Fibroblast of mammary gland (primary cell): ENCODE measurements around the gene UNC50.
A peak's percentile ranks its signal among the peaks of the same experiment; 100 is the strongest.

Source experiments
- DNase-seq: peaks from one replicate; pipeline ENCODE4 v3.0.0-alpha.2; 2010; ENCODE audit warnings: low read depth
- H3K4me3 ChIP-seq: 2 replicates; pipeline ENCODE4 v1.5.1; 2011; ENCODE audit warnings: low read depth, mild to moderate bottlenecking, low read length, moderate library complexity; ENCODE audit not compliant: control insufficient read depth
- CTCF ChIP-seq: conservative IDR thresholded peaks from 2 replicates; pipeline ENCODE4 v1.5.1; 2011; ENCODE audit warnings: low read depth, low read length, inconsistent platforms; ENCODE audit not compliant: control insufficient read depth, insufficient read depth

UNC50 gene

GRCh38 chr2:98569915-98570314 is 38.5 kb upstream of the UNC50 start:
- no peak for DNase-seq
- no peak for TF ChIP-seq CTCF
- H3K4me3 ChIP-seq, result no peak overlapping the region

GRCh38 chr2:98570356-98570755 is 38.0 kb upstream of the UNC50 start:
- no peak overlapping the region for H3K4me3 ChIP-seq
- DNase-seq, result no peak
- TF ChIP-seq CTCF, result no peak

GRCh38 chr2:98571121-98571701 is 37.2 kb upstream of the UNC50 start:
- DNase-seq, result no peak
- no peak overlapping the region for H3K4me3 ChIP-seq
- no peak for TF ChIP-seq CTCF

GRCh38 chr2:98571796-98572195 is 36.6 kb upstream of the UNC50 start:
- no peak for DNase-seq
- no peak for TF ChIP-seq CTCF
- H3K4me3 ChIP-seq, result no peak overlapping the region

GRCh38 chr2:98572211-98572610 is 36.2 kb upstream of the UNC50 start:
- no peak for TF ChIP-seq CTCF
- no peak for DNase-seq

GRCh38 chr2:98572676-98573075 is 35.7 kb upstream of the UNC50 start:
- DNase-seq, result peak; percentile 57
- TF ChIP-seq CTCF, result no peak
- no peak overlapping the region for H3K4me3 ChIP-seq

More at GRCh38 chr2:98572211-98572610, 36.2 kb upstream of the UNC50 start:
- H3K4me3 ChIP-seq, result no peak overlapping the region

- no peak for TF ChIP-seq CTCF
- no peak overlapping the region for H3K4me3 ChIP-seq
- DNase-seq, result no peak
Observed at GRCh38 chr2:98573426-98573825, 35.0 kb upstream of the UNC50 start.
